Fibroblast of lung (primary cell): ENCODE data around the gene CHST11.

Source experiments
- EZH2 ChIP-seq: IDR thresholded peaks from 2 replicates; pipeline ENCODE4 v1.5.1; 2012; ENCODE audit warnings: low read length, control low read depth, mild to moderate bottlenecking; ENCODE audit errors: missing control alignments
- TF ChIP-seq, protein P1 (sequence below), 2 donors: IDR thresholded peaks in 1 of 2; conservative IDR thresholded peaks in 1 of 2; 1 replicate in 1 of 2; 2 replicates in 1 of 2; pipeline ENCODE4 v1.5.1; 2011 to 2012; ENCODE audit warnings: low read length in 2 of 2, control low read depth in 1 of 2, inconsistent platforms in 1 of 2, low read depth in 1 of 2, mild to moderate bottlenecking in 1 of 2

DNA sequence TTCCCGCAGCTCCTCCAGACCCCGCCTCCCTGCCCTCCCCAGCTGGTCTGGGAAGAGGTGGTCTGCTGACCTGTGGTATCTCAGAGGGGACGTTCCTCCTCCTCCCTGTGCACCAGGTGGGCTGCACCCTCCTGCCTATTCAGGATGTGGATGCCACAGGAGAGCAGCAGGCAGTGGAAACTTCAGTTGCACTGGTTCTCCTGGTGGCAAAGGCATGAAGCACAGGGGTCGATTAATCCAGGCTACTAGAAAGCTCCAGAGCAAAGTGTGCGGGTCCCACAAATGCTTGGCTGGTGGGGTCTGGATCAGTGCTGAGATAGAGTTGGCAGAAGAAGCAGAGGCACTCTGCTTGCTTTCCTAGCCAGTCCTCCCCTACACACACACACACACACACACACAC lies 304.3 kb downstream of the CHST11 start:
- TF ChIP-seq, protein P1, sequence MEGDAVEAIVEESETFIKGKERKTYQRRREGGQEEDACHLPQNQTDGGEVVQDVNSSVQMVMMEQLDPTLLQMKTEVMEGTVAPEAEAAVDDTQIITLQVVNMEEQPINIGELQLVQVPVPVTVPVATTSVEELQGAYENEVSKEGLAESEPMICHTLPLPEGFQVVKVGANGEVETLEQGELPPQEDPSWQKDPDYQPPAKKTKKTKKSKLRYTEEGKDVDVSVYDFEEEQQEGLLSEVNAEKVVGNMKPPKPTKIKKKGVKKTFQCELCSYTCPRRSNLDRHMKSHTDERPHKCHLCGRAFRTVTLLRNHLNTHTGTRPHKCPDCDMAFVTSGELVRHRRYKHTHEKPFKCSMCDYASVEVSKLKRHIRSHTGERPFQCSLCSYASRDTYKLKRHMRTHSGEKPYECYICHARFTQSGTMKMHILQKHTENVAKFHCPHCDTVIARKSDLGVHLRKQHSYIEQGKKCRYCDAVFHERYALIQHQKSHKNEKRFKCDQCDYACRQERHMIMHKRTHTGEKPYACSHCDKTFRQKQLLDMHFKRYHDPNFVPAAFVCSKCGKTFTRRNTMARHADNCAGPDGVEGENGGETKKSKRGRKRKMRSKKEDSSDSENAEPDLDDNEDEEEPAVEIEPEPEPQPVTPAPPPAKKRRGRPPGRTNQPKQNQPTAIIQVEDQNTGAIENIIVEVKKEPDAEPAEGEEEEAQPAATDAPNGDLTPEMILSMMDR (conservative IDR thresholded peaks at IDR 0.05 in 1 of 2, IDR thresholded peaks at IDR 0.05 in 1 of 2; ENCODE audit: low read depth in 1 of 2, low read length in 2 of 2), result peak in 1 of 2 donors; percentile 3
- no peak for TF ChIP-seq EZH2
